Measurements from ENCODE around the gene ADAMTSL2.

GRCh38 chr9:133598978-133599377 lies 64.5 kb downstream of the ADAMTSL2 start:
- TF ChIP-seq GATA2 (IDR thresholded peaks at IDR 0.05; ENCODE audit: low read depth, low read length) (no peak), GATA3 (IDR thresholded peaks at IDR 0.05; ENCODE audit: low read depth, low read length) (no peak)

Measured in SH-SY5Y (cell line).